GM12872 (cell line): Measurements from ENCODE around the gene MTHFD1.

Source experiments
- CTCF ChIP-seq: IDR thresholded peaks from 3 replicates; pipeline ENCODE4 v1.5.1; 2011; ENCODE audit warnings: low read depth, mild to moderate bottlenecking, low read length, moderate library complexity; ENCODE audit not compliant: insufficient read depth

The MTHFD1 gene

DNA sequence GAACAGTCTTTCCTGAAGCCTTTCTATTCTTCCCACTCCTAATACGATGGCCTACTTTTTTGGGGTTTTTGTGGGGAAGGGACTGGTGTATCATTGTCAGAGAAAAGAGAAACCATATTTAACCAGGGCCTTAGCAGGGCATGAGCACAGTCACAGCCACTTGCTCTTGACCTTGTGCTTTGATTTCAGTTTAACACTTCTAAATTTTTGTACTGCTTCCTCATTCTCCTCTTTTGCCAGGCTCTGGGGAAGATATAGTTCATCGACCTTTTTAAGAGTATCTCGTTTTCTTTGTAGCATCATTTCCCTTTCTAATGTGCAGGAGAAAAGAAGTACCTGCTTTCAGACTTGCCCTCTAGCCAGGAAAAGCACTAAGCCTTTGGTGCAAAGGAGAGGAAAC, 118.6 kb downstream of the MTHFD1 start:
- TF ChIP-seq CTCF, result no peak

- TF ChIP-seq CTCF, result no peak
Observed at GRCh38 chr14:64507376-64508156, 119.4 kb downstream of the MTHFD1 start.

- no peak for TF ChIP-seq CTCF
Observed at GRCh38 chr14:64508215-64508776, 120.1 kb downstream of the MTHFD1 start.

DNA sequence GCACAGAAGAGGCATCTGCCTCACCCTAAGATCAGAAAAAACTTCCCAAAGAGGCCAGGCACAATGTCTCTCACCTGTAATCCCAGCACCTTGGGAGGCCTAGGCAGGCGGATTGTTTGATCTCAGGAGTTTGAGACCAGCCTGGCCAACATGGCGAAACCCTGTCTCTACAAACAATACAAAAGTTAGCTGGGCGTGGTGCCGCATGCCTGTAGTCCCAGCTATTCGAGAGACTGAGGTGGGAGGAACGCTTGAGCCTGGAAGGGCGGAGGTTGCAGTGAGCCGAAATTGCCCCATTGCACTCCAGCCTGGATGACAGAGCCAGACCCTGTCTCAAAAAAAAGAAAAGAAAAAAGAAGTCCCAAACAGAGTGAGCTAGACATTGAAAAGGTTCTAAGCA, 120.9 kb downstream of the MTHFD1 start:
- TF ChIP-seq CTCF, result no peak
